Gastrocnemius medialis (tissue), 4 donors: ENCODE data around the gene LRRC8E. TPM values are rescaled to one million over a fixed set of nuclear protein-coding genes. Genes with fewer than 3 reads are reported as not detected.

Source experiments
- ATAC-seq, 2 donors: fragments of 150-250 bp; one replicate each; pipeline ENCODE4 v1.9.1; 2016
- DNase-seq, 2 donors: peaks; one replicate each; pipeline ENCODE4 v3.0.0-alpha.2; 2019
- H3K27ac ChIP-seq, 4 donors: fragments of 200-600 bp; sonication (generic); 1 replicate in 1 of 4; 2 replicates in 3 of 4; pipeline ENCODE4 v1.5.1; 2016 to 2018; ENCODE audit warnings: mild to moderate bottlenecking in 2 of 4, moderate library complexity in 1 of 4
- H3K27me3 ChIP-seq, 3 donors: fragments of 200-600 bp; sonication (generic) in 2 of 3; 1 replicate in 1 of 3; 2 replicates in 2 of 3; pipeline versions ENCODE4 v1.5.1 to v1.6.0; 2016 to 2019; ENCODE audit warnings: mild to moderate bottlenecking in 1 of 3, moderate library complexity in 1 of 3
- H3K36me3 ChIP-seq, 2 donors: fragments of 200-600 bp; sonication (generic) in 1 of 2; one replicate each; pipeline ENCODE4 v1.5.1; 2017 to 2018
- H3K4me1 ChIP-seq, 2 donors: fragments of 200-600 bp; sonication (generic) in 1 of 2; one replicate each; pipeline ENCODE4 v1.5.1; 2016 to 2017; ENCODE audit warnings: mild to moderate bottlenecking in 2 of 2
- H3K4me3 ChIP-seq, 4 donors: fragments of 200-600 bp; sonication (generic) in 3 of 4; 1 replicate in 1 of 4; 2 replicates in 3 of 4; pipeline ENCODE4 v1.5.1; 2016 to 2019; ENCODE audit warnings: mild to moderate bottlenecking in 2 of 4
- H3K9me3 ChIP-seq, 3 donors: fragments of 200-600 bp; sonication (generic) in 2 of 3; 1 replicate in 1 of 3; 2 replicates in 2 of 3; pipeline ENCODE4 v1.5.1; 2016 to 2019
- POLR2A ChIP-seq, 2 donors: fragments of 450-650 bp; IDR thresholded peaks; one replicate each; pipeline ENCODE4 v1.6.1; 2017; ENCODE audit warnings: antibody characterized with exemption in 2 of 2, mild to moderate bottlenecking in 2 of 2, moderate library complexity in 2 of 2
- in situ Hi-C, 4 donors: fragments of 200-750 bp; cut with MboI; loops; one replicate each; pipeline versions ENCODE4 v1.15.0 to v1.8.0; 2017; ENCODE audit warnings: low sequenced_read_pairs in 4 of 4
- intact Hi-C: fragments of 100-400 bp; cut with DNase I; formaldehyde crosslinking; loops from one replicate; pipeline ENCODE4 v1.15.1; 2023; ENCODE audit warnings: low total_unique reads
- total RNA-seq, 4 donors: library from RNA; depleted of rRNA; stranded (reverse); fragments of >200 nt; gene quantifications; one replicate each; pipeline versions ENCODE4 v1.1.0 to v1.2.3, GENCODE V29; 2016
- TF ChIP-seq, protein P1 (sequence below), 5 experiments: fragments of 450-650 bp in 3 of 5; fragments of 200-600 bp in 2 of 5; sonication (generic) in 2 of 5; IDR thresholded peaks in 4 of 5; conservative IDR thresholded peaks in 1 of 5; 1 replicate in 4 of 5; 2 replicates in 1 of 5; pipeline ENCODE4 v1.5.1; 2016 to 2019; ENCODE audit warnings: antibody characterized with exemption in 5 of 5, mild to moderate bottlenecking in 3 of 5, moderate library complexity in 3 of 5

The LRRC8E gene
- total RNA-seq, 4 donors from 2014 or later: 2.1 TPM; not detected in 3

DNA sequence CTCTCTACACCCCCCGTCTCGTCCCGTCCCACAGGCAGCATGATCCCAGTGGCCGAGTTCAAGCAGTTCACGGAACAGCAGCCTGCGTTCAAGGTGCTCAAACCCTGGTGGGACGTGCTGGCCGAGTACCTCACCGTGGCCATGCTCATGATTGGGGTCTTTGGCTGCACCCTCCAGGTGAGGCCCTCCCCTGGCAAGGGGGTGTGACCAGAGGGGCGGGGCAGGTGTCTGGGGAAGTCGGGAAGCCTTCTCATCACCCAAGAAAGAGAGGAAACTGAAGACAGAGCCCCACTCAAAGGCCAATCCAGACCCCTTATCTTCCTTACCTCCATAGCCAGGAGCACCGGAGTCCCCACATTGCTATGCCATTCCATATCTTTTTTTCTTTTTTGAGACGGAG lies 7.3 kb downstream of the LRRC8E start:
- Histone ChIP-seq H3K27me3 (peaks cover 11 to 23% (median 17%) of the 10 kb centered on the region in 3 donors), H3K36me3 (no peaks in the 10 kb centered on the region), H3K27ac (no peak overlapping the region), H3K4me3 (no peak overlapping the region), H3K4me1 (peaks cover 2 to 4% of the 10 kb centered on the region in 2 donors), H3K9me3 (no peaks in the 10 kb centered on the region)
- DNase-seq: no peak
- intact Hi-C loops: no loop called here
- in situ Hi-C loops: no loop called here
- no peak for ATAC-seq
- TF ChIP-seq, protein P1, sequence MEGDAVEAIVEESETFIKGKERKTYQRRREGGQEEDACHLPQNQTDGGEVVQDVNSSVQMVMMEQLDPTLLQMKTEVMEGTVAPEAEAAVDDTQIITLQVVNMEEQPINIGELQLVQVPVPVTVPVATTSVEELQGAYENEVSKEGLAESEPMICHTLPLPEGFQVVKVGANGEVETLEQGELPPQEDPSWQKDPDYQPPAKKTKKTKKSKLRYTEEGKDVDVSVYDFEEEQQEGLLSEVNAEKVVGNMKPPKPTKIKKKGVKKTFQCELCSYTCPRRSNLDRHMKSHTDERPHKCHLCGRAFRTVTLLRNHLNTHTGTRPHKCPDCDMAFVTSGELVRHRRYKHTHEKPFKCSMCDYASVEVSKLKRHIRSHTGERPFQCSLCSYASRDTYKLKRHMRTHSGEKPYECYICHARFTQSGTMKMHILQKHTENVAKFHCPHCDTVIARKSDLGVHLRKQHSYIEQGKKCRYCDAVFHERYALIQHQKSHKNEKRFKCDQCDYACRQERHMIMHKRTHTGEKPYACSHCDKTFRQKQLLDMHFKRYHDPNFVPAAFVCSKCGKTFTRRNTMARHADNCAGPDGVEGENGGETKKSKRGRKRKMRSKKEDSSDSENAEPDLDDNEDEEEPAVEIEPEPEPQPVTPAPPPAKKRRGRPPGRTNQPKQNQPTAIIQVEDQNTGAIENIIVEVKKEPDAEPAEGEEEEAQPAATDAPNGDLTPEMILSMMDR (IDR thresholded peaks at IDR 0.05 in 4 of 5, conservative IDR thresholded peaks at IDR 0.05 in 1 of 5): no peak
- TF ChIP-seq POLR2A (IDR thresholded peaks at IDR 0.05): no peak

DNA sequence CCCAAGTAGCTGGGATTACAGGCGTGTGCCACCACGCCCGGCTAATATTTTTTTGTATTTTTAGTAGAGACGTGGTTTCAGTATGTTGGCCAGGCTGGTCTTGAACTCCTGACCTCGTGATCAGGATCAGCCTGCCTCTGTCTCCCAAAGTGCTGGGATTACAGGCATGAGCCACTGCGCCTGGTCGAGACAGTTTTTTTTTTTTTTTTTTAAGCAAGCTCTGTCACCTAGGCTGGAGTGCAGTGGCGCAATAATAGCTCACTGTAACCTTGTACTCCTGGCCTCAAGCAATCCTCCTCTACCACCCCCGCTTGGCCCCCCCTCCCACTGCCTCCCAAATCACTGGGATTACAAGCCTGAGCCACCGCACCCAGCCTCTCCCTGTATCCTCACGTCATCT lies 9.0 kb downstream of the LRRC8E start:
- no peak for ATAC-seq
- H3K9me3 ChIP-seq: no peaks in the 10 kb centered on the region
- no peak overlapping the region for H3K27ac ChIP-seq
- peaks cover 4 to 8% of the 10 kb centered on the region in 2 donors for H3K4me1 ChIP-seq
- peaks cover 8 to 21% (median 17%) of the 10 kb centered on the region in 3 donors for H3K27me3 ChIP-seq
- DNase-seq: no peak
- no peak overlapping the region for H3K4me3 ChIP-seq
- intact Hi-C loops: no loop called here
- in situ Hi-C loops: no loop called here
- TF ChIP-seq POLR2A (IDR thresholded peaks at IDR 0.05): no peak
- TF ChIP-seq, protein P1 (IDR thresholded peaks at IDR 0.05 in 4 of 5, conservative IDR thresholded peaks at IDR 0.05 in 1 of 5): no peak
- H3K36me3 ChIP-seq: no peaks in the 10 kb centered on the region

DNA sequence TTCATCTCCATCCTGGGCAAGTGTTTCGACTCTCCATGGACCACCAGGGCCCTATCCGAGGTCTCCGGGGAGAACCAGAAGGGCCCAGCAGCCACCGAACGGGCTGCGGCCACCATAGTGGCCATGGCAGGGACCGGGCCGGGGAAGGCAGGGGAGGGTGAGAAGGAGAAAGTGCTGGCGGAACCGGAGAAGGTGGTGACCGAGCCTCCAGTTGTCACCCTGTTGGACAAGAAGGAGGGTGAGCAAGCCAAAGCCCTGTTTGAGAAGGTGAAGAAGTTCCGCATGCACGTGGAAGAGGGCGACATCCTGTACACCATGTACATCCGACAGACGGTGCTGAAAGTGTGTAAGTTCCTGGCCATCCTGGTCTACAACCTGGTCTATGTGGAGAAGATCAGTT lies 10.7 kb downstream of the LRRC8E start:
- no peak overlapping the region for H3K27ac ChIP-seq
- H3K9me3 ChIP-seq: no peaks in the 10 kb centered on the region
- no peaks in the 10 kb centered on the region for H3K36me3 ChIP-seq
- H3K4me1 ChIP-seq: peaks cover 10 to 15% of the 10 kb centered on the region in 2 donors
- no peak for DNase-seq
- intact Hi-C loops (no loop called here), in situ Hi-C loops (no loop called here)
- H3K4me3 ChIP-seq: no peak overlapping the region
- TF ChIP-seq POLR2A (IDR thresholded peaks at IDR 0.05): no peak
- TF ChIP-seq, protein P1 (IDR thresholded peaks at IDR 0.05 in 4 of 5, conservative IDR thresholded peaks at IDR 0.05 in 1 of 5): no peak
- no peak for ATAC-seq
- H3K27me3 ChIP-seq: peaks cover 2 to 10% (median 7%) of the 10 kb centered on the region in 3 donors

DNA sequence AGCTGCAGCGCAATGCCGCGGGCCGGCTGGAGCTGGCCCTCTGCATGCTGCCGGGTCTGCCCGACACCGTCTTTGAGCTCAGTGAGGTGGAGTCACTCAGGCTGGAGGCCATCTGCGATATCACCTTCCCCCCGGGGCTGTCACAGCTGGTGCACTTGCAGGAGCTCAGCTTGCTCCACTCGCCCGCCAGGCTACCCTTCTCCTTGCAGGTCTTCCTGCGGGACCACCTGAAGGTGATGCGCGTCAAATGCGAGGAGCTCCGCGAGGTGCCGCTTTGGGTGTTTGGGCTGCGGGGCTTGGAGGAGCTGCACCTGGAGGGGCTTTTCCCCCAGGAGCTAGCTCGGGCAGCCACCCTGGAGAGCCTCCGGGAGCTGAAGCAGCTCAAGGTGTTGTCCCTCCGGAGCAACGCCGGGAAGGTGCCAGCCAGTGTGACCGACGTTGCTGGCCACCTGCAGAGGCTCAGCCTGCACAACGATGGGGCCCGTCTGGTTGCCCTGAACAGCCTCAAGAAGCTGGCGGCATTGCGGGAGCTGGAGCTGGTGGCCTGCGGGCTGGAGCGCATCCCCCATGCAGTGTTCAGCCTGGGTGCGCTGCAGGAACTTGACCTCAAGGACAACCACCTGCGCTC lies 11.6 kb downstream of the LRRC8E start:
- Histone ChIP-seq H3K27ac (no peak overlapping the region), H3K4me1 (peaks cover 15 to 21% of the 10 kb centered on the region in 2 donors), H3K4me3 (no peak overlapping the region), H3K36me3 (no peaks in the 10 kb centered on the region), H3K9me3 (no peaks in the 10 kb centered on the region), H3K27me3 (peaks cover 0 to 2% (median 0%) of the 10 kb centered on the region in 3 donors)
- ATAC-seq: no peak
- no peak for TF ChIP-seq POLR2A (IDR thresholded peaks at IDR 0.05)
- TF ChIP-seq, protein P1 (IDR thresholded peaks at IDR 0.05 in 4 of 5, conservative IDR thresholded peaks at IDR 0.05 in 1 of 5): no peak
- no peak for DNase-seq
- in situ Hi-C loops (no loop called here), intact Hi-C loops (loop anchor here (10.0 kb wide), 1 partner anchor 615 kb away; the partner anchor contains the start of gene ZNF414)
